ENCODE data around the gene TAF11.
"Not testable (repeated sequence)": the region's sequence is repeated elsewhere in the genome, so short reads cannot be mapped to it uniquely, and the experiment has no call there.

Gene TAF11, protein sequence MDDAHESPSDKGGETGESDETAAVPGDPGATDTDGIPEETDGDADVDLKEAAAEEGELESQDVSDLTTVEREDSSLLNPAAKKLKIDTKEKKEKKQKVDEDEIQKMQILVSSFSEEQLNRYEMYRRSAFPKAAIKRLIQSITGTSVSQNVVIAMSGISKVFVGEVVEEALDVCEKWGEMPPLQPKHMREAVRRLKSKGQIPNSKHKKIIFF

DNA sequence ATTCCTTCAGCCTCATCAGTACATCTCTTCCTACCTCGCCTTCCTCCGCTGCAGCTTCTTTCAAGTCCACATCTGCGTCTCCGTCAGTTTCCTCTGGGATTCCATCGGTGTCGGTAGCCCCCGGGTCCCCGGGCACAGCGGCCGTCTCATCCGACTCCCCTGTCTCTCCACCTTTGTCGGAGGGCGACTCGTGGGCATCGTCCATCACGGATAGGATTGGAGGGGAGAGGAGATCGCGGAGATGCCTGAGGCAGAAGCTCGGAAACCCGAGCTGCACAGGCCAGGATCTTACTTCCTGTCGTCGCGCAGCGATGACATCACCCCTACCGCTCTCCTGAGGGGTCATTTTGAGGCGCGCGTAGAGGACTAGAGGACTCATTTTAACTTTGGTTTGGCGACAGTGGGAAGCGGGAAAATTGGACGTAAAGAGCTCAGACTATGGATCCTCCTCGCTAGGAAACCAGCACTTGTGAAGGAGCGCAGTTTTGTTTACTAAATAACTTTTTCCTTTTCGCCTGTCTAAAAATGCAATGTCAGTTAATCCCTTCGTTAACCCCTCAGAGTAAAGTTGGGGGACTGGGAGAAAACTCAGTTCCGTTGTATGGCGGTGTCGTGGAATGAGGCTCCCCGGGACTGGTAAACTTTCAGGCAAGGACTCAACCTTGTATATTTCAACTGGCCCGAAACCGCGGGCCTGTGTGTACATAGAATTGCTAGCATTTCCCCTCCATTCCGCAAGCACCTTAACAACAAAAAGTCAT is at the start of gene TAF11:
TSS of gene TAF11 (minus strand) at position 290 of the 761 bp plus-strand sequence. CDS start at position 205, 85 bp downstream.
- DNase-seq: peak; percentile 90

DNA sequence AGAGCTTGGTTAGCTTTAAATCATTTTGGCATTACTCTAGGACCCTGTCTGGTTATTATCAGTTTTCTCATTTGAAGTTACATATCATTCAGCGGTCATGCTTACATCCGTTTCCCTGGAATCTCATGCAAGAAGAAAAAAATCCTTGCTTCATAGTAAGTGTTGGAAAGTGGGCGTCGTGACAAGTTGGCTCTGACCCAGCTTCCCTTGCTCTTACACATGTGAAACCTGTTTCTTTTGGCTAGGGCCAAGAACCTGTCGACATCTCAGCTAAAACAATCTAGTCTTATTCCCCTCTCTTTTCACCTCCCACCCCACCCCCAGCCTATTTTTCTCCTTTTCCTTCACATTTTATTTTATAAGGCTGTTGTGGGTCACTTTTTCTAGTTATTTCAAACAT is 46.7 kb upstream of the TAF11 start:
- no peak for DNase-seq

- not testable (repeated sequence) for DNase-seq
These were observed 44.4 kb upstream of the TAF11 start for GRCh38 chr6:34932202-34932601.

GRCh38 chr6:34930221-34930620 is 42.4 kb upstream of the TAF11 start:
- no peak for DNase-seq

GRCh38 chr6:34929241-34929978 is 41.6 kb upstream of the TAF11 start:
- no peak for DNase-seq

- DNase-seq: no peak
These were observed 40.9 kb upstream of the TAF11 start for GRCh38 chr6:34928695-34929094.

DNA sequence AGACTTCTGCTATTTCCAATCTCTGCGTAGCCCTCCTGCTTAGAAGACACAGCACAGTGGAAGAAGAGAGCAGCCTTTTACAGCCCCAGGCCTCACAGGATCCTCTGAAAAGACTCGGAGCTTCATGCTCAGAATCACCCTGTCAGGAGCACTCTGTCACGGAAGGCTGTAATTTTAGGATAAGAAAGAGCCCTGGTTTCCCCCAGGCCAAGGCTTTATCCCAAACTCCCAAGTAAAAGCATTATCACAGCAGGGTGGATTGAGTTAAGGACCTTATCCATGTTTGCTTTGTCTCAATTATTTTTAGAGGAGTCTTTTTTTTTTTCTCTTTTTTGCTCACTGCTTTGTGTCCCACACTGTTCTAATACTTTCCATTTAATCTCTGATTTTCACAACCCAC is 40.4 kb upstream of the TAF11 start:
- no peak for DNase-seq

- DNase-seq: no peak
These were observed 38.8 kb upstream of the TAF11 start for GRCh38 chr6:34926655-34927054.

- DNase-seq: no peak
These were observed 37.2 kb upstream of the TAF11 start for GRCh38 chr6:34924831-34925625.

- no peak for DNase-seq
These were observed 34.4 kb upstream of the TAF11 start for GRCh38 chr6:34922177-34922663.

DNA sequence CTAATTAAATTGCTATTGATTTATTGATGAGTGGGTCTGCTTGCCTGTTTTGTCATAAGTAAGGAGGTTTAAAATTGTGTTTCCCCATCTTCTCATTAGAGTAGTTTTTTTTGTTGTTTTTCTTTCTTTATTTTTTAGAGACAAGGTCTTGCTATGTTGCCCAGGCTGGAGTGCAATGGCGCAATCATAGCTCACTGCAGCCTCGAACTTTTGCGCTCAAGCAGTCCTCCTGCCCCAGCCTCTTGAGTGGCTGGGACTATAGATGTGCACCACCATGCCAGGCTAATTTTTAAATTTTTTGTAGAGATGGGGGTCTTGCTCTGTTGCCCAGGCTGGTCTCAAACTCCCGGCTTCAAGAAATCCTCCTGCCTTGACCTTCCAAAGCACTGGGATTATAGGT is 32.3 kb upstream of the TAF11 start:
- DNase-seq: no peak

DNA sequence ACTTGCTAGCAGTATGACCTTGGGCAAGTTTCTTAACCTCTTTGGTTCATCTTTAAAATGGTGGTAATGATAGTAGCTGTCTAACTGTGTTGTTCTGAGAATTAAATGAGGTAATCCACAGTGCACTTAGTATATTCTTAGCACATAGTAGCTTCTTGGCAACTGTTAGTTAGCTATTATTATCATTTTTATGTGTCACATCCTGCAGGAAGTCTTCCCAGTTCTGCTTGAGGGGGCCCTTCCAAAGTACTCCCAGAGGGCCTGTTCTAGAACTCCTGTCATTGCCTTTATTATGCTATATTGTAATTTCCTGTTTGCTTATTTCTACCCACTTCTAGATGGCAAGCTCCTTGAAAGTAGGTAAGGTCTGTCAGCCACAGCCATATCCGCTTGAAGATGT is 31.8 kb upstream of the TAF11 start:
- no peak for DNase-seq

- DNase-seq: no peak
These were observed 29.9 kb upstream of the TAF11 start for GRCh38 chr6:34917626-34918285.

- DNase-seq: no peak
These were observed 28.6 kb upstream of the TAF11 start for GRCh38 chr6:34916348-34916967.

GRCh38 chr6:34914358-34914757 is 26.5 kb upstream of the TAF11 start:
- no peak for DNase-seq

GRCh38 chr6:34912715-34913464 is 25.0 kb upstream of the TAF11 start:
- DNase-seq: peak; percentile 16

GRCh38 chr6:34911822-34912221 is 24.0 kb upstream of the TAF11 start:
- DNase-seq: no peak

DNA sequence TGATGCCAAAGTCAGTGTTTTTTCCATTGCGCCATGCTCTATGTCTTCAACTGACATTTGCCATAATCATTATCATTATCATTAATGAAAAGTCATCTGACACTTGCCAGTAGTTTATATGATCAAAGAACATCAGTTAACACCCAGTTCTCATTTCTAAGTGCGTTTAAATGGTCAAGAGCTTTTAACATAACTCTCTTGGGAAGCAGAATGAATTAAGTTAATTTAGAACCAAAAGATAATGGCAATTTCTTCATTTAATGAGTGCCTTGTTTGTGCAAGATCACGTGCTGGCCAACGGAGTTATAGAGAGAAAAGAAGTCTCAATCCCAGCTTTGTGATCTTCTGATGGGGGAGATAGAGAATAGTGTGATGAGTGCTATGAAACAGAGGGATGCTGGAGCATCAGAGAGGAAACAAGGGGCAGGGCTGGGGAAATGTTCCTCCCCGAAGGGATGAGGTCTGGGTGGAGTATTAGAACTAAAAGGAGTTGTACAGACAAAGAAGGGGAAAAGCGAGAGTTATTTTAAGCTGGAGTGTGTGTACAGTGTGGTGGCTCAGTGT is 21.6 kb upstream of the TAF11 start:
- no peak for DNase-seq

- no peak for DNase-seq
These were observed 20.4 kb upstream of the TAF11 start for GRCh38 chr6:34908194-34908593.

DNA sequence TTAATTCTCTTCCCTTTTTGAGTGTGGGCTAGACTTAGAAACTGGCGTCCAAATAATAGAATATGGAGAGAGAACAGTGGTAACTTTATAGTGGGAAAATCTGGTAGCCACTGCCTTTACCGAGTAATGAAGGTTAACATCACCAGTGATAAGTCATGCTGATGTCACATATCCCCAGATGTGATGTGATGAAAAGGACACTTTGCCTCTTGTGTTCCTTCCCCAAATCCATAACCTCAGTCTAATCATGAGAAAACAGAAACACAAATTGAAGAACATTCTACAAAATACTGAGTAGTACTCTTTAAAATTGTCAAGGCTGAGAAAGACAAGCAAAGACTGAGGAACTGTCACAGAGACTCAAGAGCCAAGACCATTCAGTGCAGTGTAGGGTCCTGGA is 19.0 kb upstream of the TAF11 start:
- no peak for DNase-seq
